Activated naive CD8-positive, alpha-beta T cell treated with anti-CD3 and anti-CD28 coated beads, Interleukin-2, amount 10 ng/mL, durations not matched to agents 7 days and 5 days (primary cell): Measurements from ENCODE around the gene MET. TPM values are rescaled to one million over a fixed set of nuclear protein-coding genes. Genes with fewer than 3 reads are reported as not detected.
"Not testable (repeated sequence)": the region's sequence is repeated elsewhere in the genome, so short reads cannot be mapped to it uniquely, and the experiment has no call there.

ENCODE experiments used
- ATAC-seq: fragments of 150-1000 bp; cut with Tn5 transposase; one replicate; pipeline ENCODE4 v1.10.0; 2021; ENCODE audit warnings: low read depth, moderate library complexity
- POLR2A ChIA-PET: fragments of 350-600 bp; sonication (Branson Sonifier 250); formaldehyde crosslinking; loops from one replicate; lab custom pipeline; 2021; ENCODE audit warnings: antibody characterized with exemption; lab: Charles Lee
- DNase-seq: peaks from one replicate; pipeline ENCODE4 v3.0.0; 2021
- H3K27ac Mint-ChIP-seq: one replicate; pipeline ENCODE4 v1.8.0; 2022; ENCODE audit warnings: mild to moderate bottlenecking, mixed read lengths
- H3K27me3 Mint-ChIP-seq: one replicate; pipeline ENCODE4 v1.8.0; 2022; ENCODE audit warnings: mild to moderate bottlenecking, moderate library complexity, mixed read lengths
- H3K36me3 Mint-ChIP-seq: one replicate; pipeline ENCODE4 v1.8.0; 2021; ENCODE audit warnings: mild to moderate bottlenecking, mixed read lengths
- H3K4me1 Mint-ChIP-seq: one replicate; pipeline ENCODE4 v1.8.0; 2021; ENCODE audit warnings: mixed read lengths
- H3K4me3 Mint-ChIP-seq: one replicate; pipeline ENCODE4 v1.8.0; 2022; ENCODE audit warnings: mild to moderate bottlenecking, moderate library complexity, mixed read lengths
- H3K9me3 Mint-ChIP-seq: one replicate; pipeline ENCODE4 v1.8.0; 2021; ENCODE audit warnings: mixed read lengths
- total RNA-seq, 2 experiments: library from RNA; stranded (reverse); gene quantifications; one replicate each; pipeline ENCODE4 v1.2.3, GENCODE V29; 2021

Gene MET
- total RNA-seq, 2 experiments from 2014 or later: not detected

GRCh38 chr7:116710764-116711452 lies 38.9 kb downstream of the MET start:
- ATAC-seq: no peak
- Mint-ChIP-seq H3K9me3 (no peaks in the 10 kb centered on the region), H3K4me3 (no peak overlapping the region), H3K4me1 (no peaks in the 10 kb centered on the region), H3K27ac (no peak overlapping the region), H3K27me3 (peaks cover 7% of the 10 kb centered on the region), H3K36me3 (no peaks in the 10 kb centered on the region)
- POLR2A ChIA-PET: no interaction called here
- no peak for DNase-seq

GRCh38 chr7:116711790-116712189 lies 39.8 kb downstream of the MET start:
- Mint-ChIP-seq H3K4me1 (no peaks in the 10 kb centered on the region), H3K36me3 (no peaks in the 10 kb centered on the region), H3K9me3 (no peaks in the 10 kb centered on the region), H3K27me3 (peaks cover 7% of the 10 kb centered on the region), H3K4me3 (no peak overlapping the region), H3K27ac (no peak overlapping the region)
- DNase-seq (no peak), ATAC-seq (no peak)
- POLR2A ChIA-PET: no interaction called here

- no peaks in the 10 kb centered on the region for H3K4me1 Mint-ChIP-seq
- DNase-seq (no peak), ATAC-seq (no peak)
- no peaks in the 10 kb centered on the region for H3K9me3 Mint-ChIP-seq
- H3K27me3 Mint-ChIP-seq: peaks cover 10% of the 10 kb centered on the region
- POLR2A ChIA-PET: no interaction called here
- H3K36me3 Mint-ChIP-seq: no peaks in the 10 kb centered on the region
- H3K4me3 Mint-ChIP-seq: no peak overlapping the region
- no peak overlapping the region for H3K27ac Mint-ChIP-seq
Observed at GRCh38 chr7:116713500-116713899, 41.5 kb downstream of the MET start.

DNA sequence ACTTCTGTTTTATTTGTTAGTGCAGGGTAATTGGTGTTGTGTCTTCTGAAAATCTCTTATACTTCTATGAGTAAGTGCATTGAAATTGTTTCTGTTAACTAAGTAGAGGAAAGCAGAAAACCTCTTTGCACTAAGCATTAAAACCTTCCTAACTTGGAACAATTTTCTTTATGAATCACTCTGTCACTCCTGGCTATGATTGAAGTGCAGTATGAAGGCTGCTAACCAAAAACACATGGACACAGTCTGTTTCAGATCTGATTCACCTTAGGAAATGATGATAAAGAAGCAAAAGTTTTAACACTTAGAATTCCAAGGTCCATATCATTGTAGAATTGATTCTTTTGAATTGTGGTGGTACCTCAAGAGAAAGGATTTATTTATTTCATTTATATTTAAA lies 41.9 kb downstream of the MET start:
- Mint-ChIP-seq H3K4me3 (no peak overlapping the region), H3K27me3 (peaks cover 8% of the 10 kb centered on the region), H3K9me3 (no peaks in the 10 kb centered on the region), H3K27ac (no peak overlapping the region), H3K36me3 (no peaks in the 10 kb centered on the region), H3K4me1 (no peaks in the 10 kb centered on the region)
- ATAC-seq (no peak), DNase-seq (no peak)
- POLR2A ChIA-PET: no interaction called here

- H3K36me3 Mint-ChIP-seq: no peaks in the 10 kb centered on the region
- ATAC-seq (no peak), DNase-seq (no peak)
- no peaks in the 10 kb centered on the region for H3K4me1 Mint-ChIP-seq
- H3K4me3 Mint-ChIP-seq: no peak overlapping the region
- POLR2A ChIA-PET: no interaction called here
- H3K27ac Mint-ChIP-seq: no peak overlapping the region
- H3K27me3 Mint-ChIP-seq: peaks cover 8% of the 10 kb centered on the region
- H3K9me3 Mint-ChIP-seq: no peaks in the 10 kb centered on the region
Observed at GRCh38 chr7:116715077-116715476, 43.1 kb downstream of the MET start.

GRCh38 chr7:116717137-116717536 lies 45.1 kb downstream of the MET start:
- H3K27me3 Mint-ChIP-seq: peaks cover 5% of the 10 kb centered on the region

DNA sequence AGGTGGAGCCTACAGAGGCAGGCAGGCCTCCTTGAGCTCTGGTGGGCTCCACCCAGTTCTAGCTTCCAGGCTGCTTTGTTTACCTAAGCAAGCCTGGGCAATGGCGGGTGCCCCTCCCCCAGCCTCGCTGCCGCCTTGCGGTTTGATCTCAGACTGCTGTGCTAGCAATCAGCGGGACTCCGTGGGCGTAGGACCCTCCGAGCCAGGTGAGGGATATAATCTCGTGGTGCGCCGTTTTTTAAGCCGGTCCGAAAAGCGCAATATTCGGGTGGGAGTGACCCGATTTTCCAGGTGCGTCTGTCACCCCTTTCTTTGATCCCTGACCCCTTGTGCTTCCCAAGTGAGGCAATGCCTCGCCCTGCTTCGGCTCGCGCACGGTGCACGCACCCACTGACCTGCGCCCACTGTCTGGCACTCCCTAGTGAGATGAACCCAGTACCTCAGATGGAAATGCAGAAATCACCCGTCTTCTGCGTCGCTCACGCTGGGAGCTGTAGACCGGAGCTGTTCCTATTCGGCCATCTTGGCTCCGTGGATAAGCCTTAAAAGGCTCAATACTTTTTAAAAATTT lies 52.0 kb downstream of the MET start:
- H3K27ac Mint-ChIP-seq, ATAC-seq, H3K4me1 Mint-ChIP-seq, H3K27me3 Mint-ChIP-seq, H3K9me3 Mint-ChIP-seq, H3K4me3 Mint-ChIP-seq, POLR2A ChIA-PET, DNase-seq, H3K36me3 Mint-ChIP-seq: not testable (repeated sequence)

More at GRCh38 chr7:116717137-116717536, 45.1 kb downstream of the MET start:
- no peak for DNase-seq
- H3K27ac Mint-ChIP-seq: no peak overlapping the region
- H3K4me3 Mint-ChIP-seq: no peak overlapping the region
- no peaks in the 10 kb centered on the region for H3K4me1 Mint-ChIP-seq
- POLR2A ChIA-PET: no interaction called here
- H3K36me3 Mint-ChIP-seq: no peaks in the 10 kb centered on the region
- H3K9me3 Mint-ChIP-seq: no peaks in the 10 kb centered on the region
- ATAC-seq: no peak

DNA sequence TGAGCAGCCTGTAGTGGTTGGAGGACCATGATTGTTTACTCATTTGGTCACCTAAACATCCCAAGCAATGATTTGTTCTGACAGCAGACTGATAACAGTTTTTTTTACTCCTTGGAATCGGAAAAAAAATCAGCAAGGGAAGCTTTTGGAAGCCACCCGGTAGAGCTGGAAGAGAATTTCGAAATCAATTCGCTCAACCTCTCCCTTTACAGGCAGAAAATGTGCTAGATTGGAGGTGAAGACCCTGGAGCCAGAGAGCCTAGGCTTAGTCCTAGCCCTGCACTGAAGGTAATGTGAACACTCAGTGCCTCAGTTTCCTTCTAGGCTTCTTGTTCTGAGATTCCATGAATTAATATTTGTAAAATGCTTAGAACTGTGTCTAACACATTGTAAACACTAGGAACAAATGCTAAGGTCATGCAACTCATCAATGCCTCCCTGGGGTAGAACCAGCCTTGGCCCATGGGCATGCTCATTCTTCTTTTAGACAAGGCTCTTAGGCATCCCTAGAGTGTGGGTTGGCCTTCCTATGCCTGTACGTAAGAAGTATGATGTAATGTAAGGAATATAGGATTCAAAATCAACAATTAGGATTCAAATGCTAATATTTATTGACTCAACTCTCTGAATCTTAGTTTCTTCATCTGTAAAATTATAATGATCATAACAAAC lies 52.7 kb downstream of the MET start:
- Mint-ChIP-seq H3K4me1 (no peaks in the 10 kb centered on the region), H3K36me3 (no peaks in the 10 kb centered on the region), H3K27me3 (peaks cover 3% of the 10 kb centered on the region), H3K4me3 (no peak overlapping the region), H3K27ac (no peak overlapping the region), H3K9me3 (no peaks in the 10 kb centered on the region)
- no peak for ATAC-seq
- POLR2A ChIA-PET: no interaction called here
- no peak for DNase-seq

DNA sequence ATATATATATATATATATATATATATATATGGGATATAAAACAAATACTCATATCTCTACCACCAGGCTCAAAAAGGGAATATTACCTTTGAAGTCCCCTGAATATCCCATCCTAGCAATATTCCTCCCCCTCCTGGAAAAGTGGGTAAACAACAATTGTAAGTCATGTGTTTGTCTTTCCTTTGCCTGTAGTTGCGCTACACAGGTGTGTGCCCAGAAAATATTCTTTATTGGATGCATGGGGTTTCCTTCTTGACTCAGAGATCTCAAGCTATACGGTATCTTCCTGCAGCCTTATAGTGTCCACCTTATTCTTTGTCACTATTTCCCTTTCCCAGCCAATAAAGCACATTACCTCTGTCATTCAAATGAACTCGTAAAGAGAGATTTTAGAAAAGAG lies 54.2 kb downstream of the MET start:
- no peaks in the 10 kb centered on the region for H3K36me3 Mint-ChIP-seq
- POLR2A ChIA-PET: no interaction called here
- ATAC-seq: no peak
- H3K27ac Mint-ChIP-seq: no peak overlapping the region
- peaks cover 3% of the 10 kb centered on the region for H3K27me3 Mint-ChIP-seq
- no peaks in the 10 kb centered on the region for H3K4me1 Mint-ChIP-seq
- no peak overlapping the region for H3K4me3 Mint-ChIP-seq
- DNase-seq: no peak
- H3K9me3 Mint-ChIP-seq: no peaks in the 10 kb centered on the region

- Mint-ChIP-seq H3K9me3 (no peaks in the 10 kb centered on the region), H3K4me1 (no peaks in the 10 kb centered on the region), H3K4me3 (no peak overlapping the region), H3K27ac (no peak overlapping the region), H3K27me3 (peaks cover 3% of the 10 kb centered on the region), H3K36me3 (no peaks in the 10 kb centered on the region)
- ATAC-seq (no peak), DNase-seq (no peak)
- POLR2A ChIA-PET: no interaction called here
Observed at GRCh38 chr7:116726713-116727431, 54.9 kb downstream of the MET start.

GRCh38 chr7:116727432-116728009 lies 55.5 kb downstream of the MET start:
- Mint-ChIP-seq H3K4me1 (no peaks in the 10 kb centered on the region), H3K36me3 (no peaks in the 10 kb centered on the region), H3K27me3 (peaks cover 3% of the 10 kb centered on the region), H3K4me3 (no peak overlapping the region), H3K27ac (no peak overlapping the region), H3K9me3 (no peaks in the 10 kb centered on the region)
- no peak for ATAC-seq
- no peak for DNase-seq
- POLR2A ChIA-PET: no interaction called here

- Mint-ChIP-seq H3K4me3 (no peak overlapping the region), H3K36me3 (no peaks in the 10 kb centered on the region), H3K27me3 (peaks cover 3% of the 10 kb centered on the region), H3K4me1 (no peaks in the 10 kb centered on the region), H3K27ac (no peak overlapping the region), H3K9me3 (no peaks in the 10 kb centered on the region)
- POLR2A ChIA-PET: no interaction called here
- ATAC-seq (no peak), DNase-seq (no peak)
Observed at GRCh38 chr7:116728413-116728812, 56.4 kb downstream of the MET start.
